NCI-H748 (cell line): ENCODE measurements around the gene RHBDL3.
"Not testable (repeated sequence)": the region's sequence is repeated elsewhere in the genome, so short reads cannot be mapped to it uniquely, and the experiment has no call there.

Source experiments
- DNase-seq: peaks from one replicate; lab custom pipeline; 2025; ENCODE audit not compliant: unreplicated experiment; lab: John Stamatoyannopoulos, UW

RHBDL3 gene

GRCh38 chr17:32289471-32290070 lies 23.9 kb downstream of the RHBDL3 start:
- no peak for DNase-seq

DNA sequence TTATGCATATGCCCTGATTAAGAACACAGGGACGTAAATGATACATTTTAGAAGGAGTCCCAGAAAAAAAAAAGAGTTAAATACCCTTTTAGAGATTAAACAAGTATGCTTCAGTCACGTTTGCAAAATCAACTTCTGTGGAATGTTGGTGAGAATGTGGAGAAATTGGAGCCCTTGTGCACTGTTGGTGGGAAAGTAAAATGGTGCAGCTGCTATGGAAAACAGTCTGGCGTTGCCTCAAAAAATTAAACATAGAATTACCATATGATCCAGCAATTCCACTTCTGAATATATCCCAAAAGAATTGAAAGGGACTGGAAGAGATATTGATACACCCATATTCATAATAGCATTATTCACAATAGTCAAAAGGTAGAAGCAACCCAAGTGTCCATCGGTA lies 26.5 kb downstream of the RHBDL3 start:
- no peak for DNase-seq

DNA sequence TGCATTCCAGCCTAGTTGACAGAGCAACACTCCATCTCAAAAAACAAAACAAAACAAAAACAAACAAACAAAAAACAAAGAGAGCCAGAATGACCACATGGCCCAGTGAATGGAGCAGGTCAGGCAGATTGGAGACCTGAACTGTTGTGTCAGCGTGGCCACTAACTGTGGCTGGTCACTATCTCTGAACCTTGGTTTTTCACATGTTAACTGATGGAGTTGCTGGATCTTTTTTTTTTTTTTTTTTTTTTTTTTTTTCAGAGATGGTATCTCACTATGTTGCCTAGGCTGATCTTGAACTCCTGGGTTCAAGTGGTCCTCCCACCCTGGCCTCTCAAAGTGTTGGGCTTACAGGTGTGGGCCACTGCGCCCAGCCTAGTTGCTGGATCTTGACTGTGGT lies 31.8 kb downstream of the RHBDL3 start:
- DNase-seq, result no peak

- DNase-seq, result no peak
Measured at GRCh38 chr17:32297860-32298259, 32.2 kb downstream of the RHBDL3 start.

DNA sequence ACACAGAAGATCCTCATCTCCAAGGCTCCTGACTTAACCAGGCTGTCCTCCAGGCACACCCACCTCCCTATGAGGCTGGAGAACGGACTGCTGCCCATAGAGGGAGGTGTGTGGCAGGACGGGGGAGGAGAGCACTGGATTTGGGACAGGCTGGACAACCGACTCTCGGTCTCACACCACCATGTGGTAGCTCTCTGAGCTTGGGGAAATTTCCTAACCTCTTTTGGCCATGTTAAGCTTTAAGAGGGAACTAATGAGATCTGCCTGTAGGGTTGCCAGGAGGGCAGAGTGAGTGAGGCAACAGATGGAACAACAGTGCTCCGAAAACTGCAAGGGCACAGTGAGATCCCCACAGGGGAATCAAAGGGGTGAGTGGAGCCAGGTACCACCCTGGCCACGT lies 32.7 kb downstream of the RHBDL3 start:
- no peak for DNase-seq

DNA sequence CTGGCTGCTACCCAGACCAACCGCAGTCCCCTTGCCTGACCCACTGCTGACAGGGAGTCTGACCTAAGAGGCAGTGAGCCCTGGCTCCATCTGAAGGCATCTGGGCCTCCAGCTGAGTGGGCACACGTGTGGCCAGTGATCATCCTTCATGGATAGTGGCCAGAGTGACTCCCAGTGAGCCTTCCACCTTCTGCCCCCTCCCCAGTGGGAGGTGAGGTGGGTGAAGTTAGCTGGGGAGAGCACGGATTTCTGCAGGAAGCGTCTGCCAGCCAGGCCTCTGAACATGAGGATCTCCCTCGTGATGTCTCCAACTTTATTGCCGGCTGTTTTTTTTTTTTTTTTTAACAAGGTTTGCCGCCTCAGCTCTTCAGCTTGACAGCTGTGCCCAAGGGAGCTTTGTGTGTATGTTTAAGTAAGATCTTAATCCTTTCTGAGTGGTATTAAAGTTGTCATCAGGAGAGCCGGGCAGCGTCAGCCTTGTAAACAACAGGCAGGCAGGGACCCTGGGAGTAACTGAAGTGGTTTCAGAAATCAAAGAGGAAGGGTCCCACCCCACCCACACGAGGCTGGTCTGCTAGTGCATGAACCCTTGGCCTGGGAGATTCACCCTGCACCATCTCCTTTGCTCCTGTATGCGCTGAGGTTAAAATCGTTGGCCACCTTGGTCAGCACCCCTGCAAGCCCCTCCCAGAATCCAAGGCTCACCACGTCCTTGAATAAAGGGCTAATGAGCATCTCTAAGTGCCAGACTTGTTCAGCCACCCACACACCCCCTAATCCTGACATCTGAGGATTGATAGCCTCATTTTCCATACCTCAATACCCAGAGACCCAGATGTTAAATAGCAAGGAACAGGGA lies 33.3 kb downstream of the RHBDL3 start:
- DNase-seq, result no peak

GRCh38 chr17:32299580-32300164 lies 34.0 kb downstream of the RHBDL3 start:
- DNase-seq, result no peak

DNA sequence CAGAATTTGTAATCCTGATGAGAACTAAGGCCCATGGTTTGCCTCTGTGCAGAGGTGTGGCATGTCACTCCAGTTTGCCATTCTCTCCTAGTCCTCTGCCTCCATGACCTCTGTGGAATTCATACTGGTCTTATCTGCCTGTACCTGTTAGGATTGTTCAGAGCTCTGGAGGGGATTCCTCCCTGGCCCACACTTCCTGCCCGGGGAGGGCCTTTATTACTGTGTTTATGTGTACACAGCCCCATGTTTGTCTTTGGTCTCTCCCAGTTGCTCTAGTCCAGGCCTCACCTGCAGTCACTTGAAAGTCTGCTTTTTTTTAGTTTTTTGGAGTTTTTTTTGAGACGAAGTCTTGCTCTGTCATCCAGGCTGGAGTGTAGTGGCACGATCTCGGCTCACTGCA lies 36.4 kb downstream of the RHBDL3 start:
- DNase-seq, result no peak

DNA sequence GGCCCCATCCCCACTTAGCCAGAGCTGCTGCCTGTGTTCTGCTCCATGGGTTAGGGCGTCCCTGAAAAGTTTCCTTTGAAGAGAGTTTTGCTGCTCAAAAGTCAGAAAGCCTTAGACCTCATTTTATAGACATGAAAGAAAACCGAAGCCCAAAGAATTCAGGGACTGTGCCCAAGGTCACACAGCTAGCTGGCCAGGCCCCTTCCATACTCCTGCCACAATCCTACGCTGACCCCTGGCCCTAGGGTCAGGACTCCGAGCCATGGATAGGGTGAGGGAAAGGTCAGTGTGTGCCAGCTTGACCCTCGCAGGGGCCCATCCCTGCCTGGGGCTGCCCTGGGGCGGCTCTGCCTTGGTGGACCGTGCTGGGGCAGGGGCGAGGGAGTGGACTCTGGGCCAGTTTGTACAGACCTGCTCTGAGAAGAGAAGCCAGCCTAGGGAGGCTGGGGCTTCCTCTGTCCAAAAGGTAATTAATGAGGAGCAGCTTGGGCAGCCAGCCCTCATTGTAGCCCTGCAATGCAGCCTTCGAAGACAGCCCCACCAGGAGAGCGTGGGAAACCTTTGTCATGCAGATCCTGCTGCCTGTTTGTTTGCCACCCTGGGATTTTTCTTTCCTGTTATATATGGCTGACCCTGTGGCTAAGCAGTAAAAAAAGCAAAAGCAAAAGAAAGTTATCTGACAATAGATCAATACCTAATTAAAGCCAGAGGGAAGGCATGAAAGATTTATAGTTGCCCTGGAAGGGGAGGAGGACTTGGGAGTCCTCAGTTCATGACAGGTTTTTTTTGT lies 37.4 kb downstream of the RHBDL3 start:
- DNase-seq, result no peak

GRCh38 chr17:32303781-32304288 lies 38.2 kb downstream of the RHBDL3 start:
- no peak for DNase-seq

- DNase-seq, result no peak
Measured at GRCh38 chr17:32305049-32305448, 39.4 kb downstream of the RHBDL3 start.

GRCh38 chr17:32307658-32308057 lies 42.0 kb downstream of the RHBDL3 start:
- DNase-seq, result peak; percentile 19

DNA sequence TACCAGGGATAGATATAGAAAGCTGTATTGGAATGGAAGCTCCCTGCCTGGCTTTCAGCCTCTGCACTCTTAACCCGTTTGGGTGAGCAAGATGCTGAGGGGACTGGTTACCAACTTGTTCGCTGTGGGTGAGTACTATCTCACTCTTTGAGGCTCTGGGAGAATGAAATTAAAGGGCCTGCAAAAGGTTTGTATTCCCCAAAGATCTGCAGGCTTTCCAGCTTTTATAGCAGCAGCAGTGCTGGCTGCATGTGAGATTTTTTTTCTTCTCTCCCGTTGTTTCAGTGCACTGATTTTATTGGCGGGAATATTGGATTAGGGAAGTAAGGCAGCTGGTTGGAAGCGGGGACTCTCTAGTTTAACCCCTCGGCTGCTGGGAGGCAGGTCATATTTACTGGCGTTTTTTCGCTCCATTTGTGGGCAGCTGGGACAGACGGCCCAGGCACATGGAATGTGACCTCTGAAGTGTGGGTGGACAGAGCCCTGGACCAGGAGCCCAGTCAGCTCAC lies 45.5 kb downstream of the RHBDL3 start:
- DNase-seq, result no peak

- no peak for DNase-seq
Measured at GRCh38 chr17:32314636-32315035, 49.0 kb downstream of the RHBDL3 start.

GRCh38 chr17:32315171-32315570 lies 49.5 kb downstream of the RHBDL3 start:
- peak; percentile 32 for DNase-seq

DNA sequence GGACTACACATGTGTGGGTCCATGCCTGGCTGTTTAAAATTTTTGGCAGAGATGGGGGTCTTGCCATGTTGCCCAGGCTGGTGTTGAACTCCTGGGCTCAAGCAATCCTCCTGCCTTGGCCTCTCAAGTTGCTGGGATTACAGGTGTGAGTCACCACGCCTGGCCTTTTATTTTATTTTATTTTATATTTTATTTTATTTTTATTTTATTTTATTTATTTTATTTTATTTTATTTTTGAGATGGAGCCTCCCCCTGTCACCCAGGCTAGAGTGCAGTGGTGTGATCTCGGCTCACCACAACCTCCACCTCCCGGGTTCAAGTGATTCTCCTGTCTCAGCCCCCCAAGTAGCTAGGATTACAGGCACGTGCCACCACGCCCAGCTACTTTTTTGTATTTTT lies 51.0 kb downstream of the RHBDL3 start:
- DNase-seq, result not testable (repeated sequence)

DNA sequence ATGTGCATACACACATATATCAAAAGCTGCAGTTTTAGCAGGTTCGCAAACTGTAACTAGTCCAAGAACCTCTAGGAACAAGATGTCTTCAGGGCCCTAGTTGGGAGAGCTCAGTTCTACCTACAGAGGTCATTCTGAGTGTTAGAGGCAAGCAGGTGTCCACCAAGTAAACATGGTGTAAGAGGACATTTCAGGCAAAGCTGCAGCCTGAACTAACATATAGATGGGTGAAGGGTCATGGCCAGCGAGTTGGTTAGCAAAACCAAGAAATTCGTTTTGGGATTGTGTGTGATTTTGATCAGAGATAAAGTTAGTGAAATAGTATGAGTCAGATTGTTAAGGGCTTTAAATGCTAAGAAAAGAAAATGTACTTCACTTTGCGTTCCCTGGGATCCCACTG lies 51.7 kb downstream of the RHBDL3 start:
- DNase-seq, result no peak

- no peak for DNase-seq
Measured at GRCh38 chr17:32318071-32318470, 52.4 kb downstream of the RHBDL3 start.

- peak; percentile 54 for DNase-seq
Measured at GRCh38 chr17:32319548-32319905, 53.9 kb downstream of the RHBDL3 start.

DNA sequence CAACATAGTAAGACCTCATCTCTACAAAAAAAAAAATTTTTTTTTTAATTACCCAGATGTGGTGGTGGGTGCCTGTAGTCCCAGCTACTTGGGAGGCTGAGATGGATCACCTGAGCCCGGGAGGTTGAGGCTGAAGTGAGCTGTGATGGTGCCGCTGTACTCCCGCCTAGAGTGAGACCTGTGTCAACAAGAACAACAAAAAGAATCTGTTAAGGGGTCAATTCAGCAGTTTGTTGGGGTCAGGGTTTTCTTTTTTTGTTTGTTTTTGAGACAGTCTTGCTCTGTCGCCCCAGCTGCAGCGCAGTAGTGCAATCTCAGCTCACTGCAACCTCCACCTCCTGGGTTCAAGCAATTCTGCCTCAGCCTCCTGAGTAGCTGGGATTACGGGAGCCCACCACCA lies 54.4 kb downstream of the RHBDL3 start:
- not testable (repeated sequence) for DNase-seq

GRCh38 chr17:32320847-32321246 lies 55.2 kb downstream of the RHBDL3 start:
- DNase-seq, result no peak
